DOHH2 (cell line): ENCODE results near the gene HIVEP3.

Experiments used
- H3F3A ChIP-seq: fragments of 200-600 bp; sonication (generic), shearing (Covaris generic); 2 replicates; pipeline ENCODE4 v1.6.0; 2016; ENCODE audit warnings: antibody characterized with exemption, mild to moderate bottlenecking; ENCODE audit not compliant: control insufficient read depth, insufficient read depth
- H3K27ac ChIP-seq: fragments of 200-600 bp; sonication (generic); 2 replicates; pipeline ENCODE4 v1.5.1; 2014; ENCODE audit warnings: low read depth, mild to moderate bottlenecking, low read length, moderate library complexity
- H3K27me3 ChIP-seq: fragments of 200-600 bp; sonication (generic); 2 replicates; pipeline ENCODE4 v1.6.1; 2014; ENCODE audit warnings: mild to moderate bottlenecking, low read length, mixed read lengths; ENCODE audit not compliant: control insufficient read depth
- H3K36me3 ChIP-seq: fragments of 200-600 bp; sonication (generic); 2 replicates; pipeline ENCODE4 v1.6.1; 2014; ENCODE audit warnings: mild to moderate bottlenecking, low read length, moderate library complexity, mixed read lengths; ENCODE audit not compliant: control insufficient read depth
- H3K4me1 ChIP-seq: fragments of 200-600 bp; sonication (generic); 2 replicates; pipeline ENCODE4 v1.6.1; 2014; ENCODE audit warnings: mild to moderate bottlenecking, low read length, mixed read lengths; ENCODE audit not compliant: control insufficient read depth
- H3K4me2 ChIP-seq: fragments of 200-600 bp; sonication (generic); 2 replicates; pipeline ENCODE4 v1.6.0; 2014; ENCODE audit warnings: mild to moderate bottlenecking, low read length, moderate library complexity
- H3K4me3 ChIP-seq: fragments of 200-600 bp; sonication (generic); 2 replicates; pipeline ENCODE4 v1.5.1; 2014; ENCODE audit warnings: mild to moderate bottlenecking, low read length, mixed read lengths
- H3K79me2 ChIP-seq: fragments of 200-600 bp; sonication (generic); 2 replicates; pipeline ENCODE4 v1.6.1; 2014; ENCODE audit warnings: mild to moderate bottlenecking, low read length, mixed read lengths; ENCODE audit not compliant: control insufficient read depth
- H3K9me2 ChIP-seq: fragments of 200-600 bp; sonication (generic); replicated peaks from 2 replicates; pipeline ENCODE4 v1.6.1; 2014; ENCODE audit warnings: mild to moderate bottlenecking, low read length, mixed read lengths; ENCODE audit not compliant: control insufficient read depth
- H3K9me3 ChIP-seq: fragments of 200-600 bp; sonication (generic); 2 replicates; pipeline ENCODE4 v1.6.1; 2014; ENCODE audit warnings: antibody characterized with exemption, low read length, mixed read lengths; ENCODE audit not compliant: control insufficient read depth, insufficient read depth
- H4K20me1 ChIP-seq: fragments of 200-600 bp; sonication (generic); 2 replicates; pipeline ENCODE4 v1.6.0; 2014; ENCODE audit warnings: low read depth, mild to moderate bottlenecking, antibody characterized with exemption, low read length, moderate library complexity; ENCODE audit not compliant: control insufficient read depth, insufficient read depth
- CTCF ChIP-seq: fragments of 200-600 bp; sonication (generic); IDR thresholded peaks from one replicate; pipeline ENCODE4 v1.5.1; 2014; ENCODE audit warnings: antibody characterized with exemption, mild to moderate bottlenecking, low read depth, low read length; ENCODE audit not compliant: poor library complexity, severe bottlenecking
- EZH2phosphoT487 ChIP-seq: fragments of 200-600 bp; sonication (generic); IDR thresholded peaks from 2 replicates; pipeline ENCODE4 v1.6.1; 2017; ENCODE audit warnings: borderline replicate concordance, mild to moderate bottlenecking, antibody characterized with exemption, low read length, moderate library complexity, mixed read lengths

HIVEP3 gene

GRCh38 chr1:41822866-41823265, 95.9 kb downstream of the HIVEP3 start:
- Histone ChIP-seq H4K20me1 (no peaks in the 10 kb centered on the region), H3K27ac (no peak overlapping the region), H3K4me2 (no peak overlapping the region), H3F3A (no peaks in the 10 kb centered on the region), H3K9me3 (no peaks in the 10 kb centered on the region), H3K36me3 (no peaks in the 10 kb centered on the region), H3K4me3 (no peak overlapping the region), H3K79me2 (no peaks in the 10 kb centered on the region), H3K9me2 (no peaks in the 10 kb centered on the region), H3K4me1 (no peaks in the 10 kb centered on the region), H3K27me3 (no peaks in the 10 kb centered on the region)
- TF ChIP-seq EZH2phosphoT487 (no peak), CTCF (no peak)

- Histone ChIP-seq H3K27me3 (0 out of 2 replicates have a peak, but pooled peaks cover 3% of the 10 kb centered on the region), H3K27ac (no peak overlapping the region), H3K4me3 (no peak overlapping the region), H3K4me1 (no peaks in the 10 kb centered on the region), H3K79me2 (no peaks in the 10 kb centered on the region), H3K36me3 (no peaks in the 10 kb centered on the region), H3K9me2 (no peaks in the 10 kb centered on the region), H3K4me2 (no peak overlapping the region), H3K9me3 (no peaks in the 10 kb centered on the region), H3F3A (no peaks in the 10 kb centered on the region), H4K20me1 (no peaks in the 10 kb centered on the region)
- no peak for TF ChIP-seq CTCF
- no peak for TF ChIP-seq EZH2phosphoT487
Measured at GRCh38 chr1:41819843-41820242, 98.9 kb downstream of the HIVEP3 start.

- TF ChIP-seq CTCF (no peak), EZH2phosphoT487 (no peak)
- Histone ChIP-seq H3F3A (no peaks in the 10 kb centered on the region), H3K4me2 (no peak overlapping the region), H4K20me1 (no peaks in the 10 kb centered on the region), H3K79me2 (no peaks in the 10 kb centered on the region), H3K9me2 (no peaks in the 10 kb centered on the region), H3K27me3 (0 out of 2 replicates have a peak, but pooled peaks cover 3% of the 10 kb centered on the region), H3K4me1 (no peaks in the 10 kb centered on the region), H3K27ac (no peak overlapping the region), H3K9me3 (no peaks in the 10 kb centered on the region), H3K4me3 (no peak overlapping the region), H3K36me3 (no peaks in the 10 kb centered on the region)
Measured at GRCh38 chr1:41819069-41819468, 99.7 kb downstream of the HIVEP3 start.
